ENCODE results near the gene APBB2. TPM values are rescaled to one million over a fixed set of nuclear protein-coding genes. Genes with fewer than 3 reads are reported as not detected.
A peak's percentile ranks its signal among the peaks of the same experiment; 100 is the strongest.

The APBB2 gene
- total and polyA plus RNA-seq, 4 donors, result 82.2 to 104 (median 91.6) TPM

DNA sequence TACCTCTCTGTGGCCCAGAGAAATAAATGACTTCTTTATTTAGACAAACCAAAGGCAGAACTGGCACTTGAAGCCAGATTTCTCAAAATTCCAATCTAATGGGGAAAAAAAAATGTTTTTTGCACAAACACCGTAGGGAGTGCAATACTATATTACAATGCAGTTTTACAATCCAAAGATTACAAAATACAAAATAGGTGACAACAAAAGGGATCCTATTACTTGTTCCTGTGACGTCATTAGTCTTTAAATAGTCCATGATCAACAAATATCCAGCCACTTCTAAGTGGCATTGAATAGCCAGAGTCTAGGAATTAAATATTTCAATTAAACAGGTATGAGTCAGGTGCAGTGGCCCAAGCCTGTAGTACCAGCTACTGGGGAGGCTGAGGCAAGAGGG is 3.0 kb upstream of the APBB2 start:
- no peak for DNase-seq (ENCODE audit: low read depth in 4 of 6, low spot score in 6 of 6)
- Histone ChIP-seq H3K27me3 (ENCODE audit: control insufficient read depth, insufficient read depth, low read length) (no peaks in the 10 kb centered on the region), H3K4me3 (ENCODE audit: low read depth, low read length) (no peak overlapping the region), H3K4me1 (ENCODE audit: control insufficient read depth, insufficient read depth, low read length) (peaks cover 15% of the 10 kb centered on the region), H3K9me3 (ENCODE audit: control insufficient read depth, insufficient read depth, low read length) (no peaks in the 10 kb centered on the region), H3K27ac (ENCODE audit: low read depth, low read length) (no peak overlapping the region), H3K36me3 (ENCODE audit: control insufficient read depth, insufficient read depth, low read length) (no peaks in the 10 kb centered on the region)
- no CpG with 5 or more reads among the region's 2 CpGs for WGBS (ENCODE audit: insufficient coverage)

DNA sequence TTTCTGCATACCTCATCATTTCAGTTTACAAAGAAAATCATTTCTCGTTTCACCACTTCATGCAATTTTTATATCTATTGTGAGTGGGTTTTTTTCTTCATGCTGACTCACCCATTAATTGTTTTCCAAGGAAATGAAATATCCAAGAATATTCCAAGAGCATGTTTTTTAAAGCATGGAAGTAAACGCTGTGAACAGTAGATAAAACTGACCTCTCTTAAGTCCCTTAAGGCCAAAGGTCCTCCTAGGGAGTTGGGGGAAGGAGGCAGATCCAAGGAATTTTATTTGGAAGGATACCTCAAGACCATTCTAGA is 2.6 kb upstream of the APBB2 start:
- no peaks in the 10 kb centered on the region for H3K9me3 ChIP-seq (ENCODE audit: control insufficient read depth, insufficient read depth, low read length)
- peak overlapping the region; percentile 74 for H3K27ac ChIP-seq (ENCODE audit: low read depth, low read length)
- DNase-seq (ENCODE audit: low read depth in 4 of 6, low spot score in 6 of 6), result no peak
- no peaks in the 10 kb centered on the region for H3K36me3 ChIP-seq (ENCODE audit: control insufficient read depth, insufficient read depth, low read length)
- peak overlapping the region; percentile 78 for H3K4me3 ChIP-seq (ENCODE audit: low read depth, low read length)
- H3K27me3 ChIP-seq (ENCODE audit: control insufficient read depth, insufficient read depth, low read length), result no peaks in the 10 kb centered on the region
- H3K4me1 ChIP-seq (ENCODE audit: control insufficient read depth, insufficient read depth, low read length), result peaks cover 15% of the 10 kb centered on the region
- no CpG with 5 or more reads among the region's 2 CpGs for WGBS (ENCODE audit: insufficient coverage)

DNA sequence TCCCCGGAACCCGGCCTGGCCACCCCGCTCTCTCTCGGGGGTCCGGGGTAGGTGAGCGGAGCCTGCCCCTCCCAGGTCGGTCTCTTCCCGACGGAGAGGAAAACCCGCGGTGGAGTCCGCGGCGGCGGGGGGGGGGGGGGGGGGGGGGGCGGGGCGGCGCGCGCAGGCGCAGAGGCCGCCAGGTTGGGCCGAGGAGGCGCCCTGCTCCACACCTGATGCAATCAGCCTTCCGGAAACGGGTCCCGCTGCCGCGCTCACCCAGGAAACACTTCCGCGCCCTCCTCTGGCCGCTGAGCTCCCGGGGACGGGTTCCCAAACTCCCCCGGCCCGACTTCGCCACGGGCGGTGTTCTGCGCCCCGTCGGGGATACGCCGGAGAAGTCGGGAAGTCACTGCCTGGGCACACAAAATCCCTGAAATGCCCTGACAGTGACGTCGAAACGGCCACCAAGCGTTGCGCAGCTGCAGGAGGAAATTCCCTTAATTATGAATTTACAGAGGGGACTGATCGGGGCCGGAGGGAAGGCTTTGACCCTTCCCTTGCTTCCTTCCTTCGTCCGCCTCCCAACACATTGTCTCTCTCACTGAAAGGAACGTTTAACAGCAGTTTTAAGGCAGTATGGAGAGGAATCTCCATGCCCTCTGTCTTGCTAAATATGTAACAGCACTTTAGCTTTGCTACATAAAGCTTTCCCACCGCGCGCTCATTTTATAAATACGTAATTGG is 2.1 kb upstream of the APBB2 start:
- Histone ChIP-seq H3K4me3 (ENCODE audit: low read depth, low read length) (peak overlapping the region; percentile 78), H3K9me3 (ENCODE audit: control insufficient read depth, insufficient read depth, low read length) (no peaks in the 10 kb centered on the region), H3K27me3 (ENCODE audit: control insufficient read depth, insufficient read depth, low read length) (no peaks in the 10 kb centered on the region), H3K27ac (ENCODE audit: low read depth, low read length) (peak overlapping the region; percentile 74), H3K36me3 (ENCODE audit: control insufficient read depth, insufficient read depth, low read length) (no peaks in the 10 kb centered on the region), H3K4me1 (ENCODE audit: control insufficient read depth, insufficient read depth, low read length) (peaks cover 15% of the 10 kb centered on the region)
- 0% methylated on average over 35 of the region's 59 CpGs for WGBS (ENCODE audit: insufficient coverage)
- DNase-seq (ENCODE audit: low read depth in 4 of 6, low spot score in 6 of 6), result peak in 5 of 6 donors; percentile 46 to 94 (median 54)

DNA sequence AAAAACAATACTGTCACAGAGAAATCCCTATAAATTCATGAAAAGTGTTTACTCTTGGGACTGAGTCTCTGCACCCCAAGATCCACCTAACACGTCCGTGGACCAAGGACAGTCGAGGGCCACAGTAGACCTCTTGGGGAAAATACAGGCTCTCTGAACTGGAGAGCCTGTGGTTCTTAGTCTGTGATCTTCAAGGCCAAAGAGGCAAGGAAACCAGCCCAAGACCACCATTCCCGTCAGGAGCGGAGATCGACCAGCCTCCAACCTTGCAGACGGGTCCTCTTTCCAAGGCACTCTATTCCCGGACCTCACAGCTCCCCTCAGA is 1.6 kb upstream of the APBB2 start:
- DNase-seq (ENCODE audit: low read depth in 4 of 6, low spot score in 6 of 6), result no peak
- Histone ChIP-seq H3K27me3 (ENCODE audit: control insufficient read depth, insufficient read depth, low read length) (no peaks in the 10 kb centered on the region), H3K36me3 (ENCODE audit: control insufficient read depth, insufficient read depth, low read length) (no peaks in the 10 kb centered on the region), H3K4me3 (ENCODE audit: low read depth, low read length) (peak overlapping the region; percentile 78), H3K4me1 (ENCODE audit: control insufficient read depth, insufficient read depth, low read length) (peaks cover 15% of the 10 kb centered on the region), H3K9me3 (ENCODE audit: control insufficient read depth, insufficient read depth, low read length) (no peaks in the 10 kb centered on the region), H3K27ac (ENCODE audit: low read depth, low read length) (peak overlapping the region; percentile 49)
- 9% methylated on average over 5 of the region's 8 CpGs for WGBS (ENCODE audit: insufficient coverage)

DNA sequence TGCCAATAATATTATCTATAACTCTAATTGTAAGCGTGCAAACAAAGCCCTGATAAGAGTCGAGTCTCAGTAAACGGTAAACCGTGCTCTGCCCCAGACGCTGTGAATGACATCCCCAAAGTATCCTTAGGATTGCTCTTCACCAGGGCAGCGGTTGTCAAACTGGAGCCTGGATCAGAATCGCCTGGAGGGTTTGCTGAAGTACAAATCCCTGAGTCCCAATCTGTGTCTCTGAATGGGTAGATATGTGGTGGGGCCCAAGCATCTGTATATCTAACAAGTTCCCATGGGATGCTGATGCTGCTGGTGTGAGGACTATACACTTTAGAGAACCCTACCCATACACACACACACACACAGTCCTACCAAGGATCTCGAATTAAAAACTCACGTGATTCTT is 813 bp upstream of the APBB2 start:
- H3K4me1 ChIP-seq (ENCODE audit: control insufficient read depth, insufficient read depth, low read length), result peaks cover 15% of the 10 kb centered on the region
- no peak overlapping the region for H3K4me3 ChIP-seq (ENCODE audit: low read depth, low read length)
- H3K27ac ChIP-seq (ENCODE audit: low read depth, low read length), result no peak overlapping the region
- H3K27me3 ChIP-seq (ENCODE audit: control insufficient read depth, insufficient read depth, low read length), result no peaks in the 10 kb centered on the region
- H3K9me3 ChIP-seq (ENCODE audit: control insufficient read depth, insufficient read depth, low read length), result no peaks in the 10 kb centered on the region
- H3K36me3 ChIP-seq (ENCODE audit: control insufficient read depth, insufficient read depth, low read length), result no peaks in the 10 kb centered on the region
- DNase-seq (ENCODE audit: low read depth in 4 of 6, low spot score in 6 of 6), result peak in 1 of 6 donors; percentile 48
- WGBS (ENCODE audit: insufficient coverage), result 63% methylated on average over 5 of the region's 9 CpGs

DNA sequence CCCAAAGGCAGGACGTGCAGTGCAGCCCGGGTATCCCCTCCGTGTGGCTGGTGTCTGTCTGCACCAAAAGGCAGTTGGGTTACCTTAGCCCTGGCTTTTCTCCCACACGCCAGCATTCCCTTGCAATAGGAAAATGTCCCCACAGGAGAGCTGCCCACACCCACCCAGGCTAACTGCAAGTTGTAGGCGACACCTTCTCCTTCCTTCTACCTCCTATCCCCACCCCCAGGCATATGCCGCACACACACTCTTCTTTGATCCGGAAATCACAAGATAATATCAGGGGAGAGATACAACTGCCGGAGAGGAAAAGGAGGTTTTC is 444 bp upstream of the APBB2 start:
- H3K27ac ChIP-seq (ENCODE audit: low read depth, low read length), result peak overlapping the region; percentile 11
- no peaks in the 10 kb centered on the region for H3K9me3 ChIP-seq (ENCODE audit: control insufficient read depth, insufficient read depth, low read length)
- 13% methylated on average over 4 of the region's 8 CpGs for WGBS (ENCODE audit: insufficient coverage)
- H3K27me3 ChIP-seq (ENCODE audit: control insufficient read depth, insufficient read depth, low read length), result no peaks in the 10 kb centered on the region
- H3K36me3 ChIP-seq (ENCODE audit: control insufficient read depth, insufficient read depth, low read length), result no peaks in the 10 kb centered on the region
- peaks cover 18% of the 10 kb centered on the region for H3K4me1 ChIP-seq (ENCODE audit: control insufficient read depth, insufficient read depth, low read length)
- H3K4me3 ChIP-seq (ENCODE audit: low read depth, low read length), result no peak overlapping the region
- peak in 1 of 6 donors; percentile 36 for DNase-seq (ENCODE audit: low read depth in 4 of 6, low spot score in 6 of 6)

DNA sequence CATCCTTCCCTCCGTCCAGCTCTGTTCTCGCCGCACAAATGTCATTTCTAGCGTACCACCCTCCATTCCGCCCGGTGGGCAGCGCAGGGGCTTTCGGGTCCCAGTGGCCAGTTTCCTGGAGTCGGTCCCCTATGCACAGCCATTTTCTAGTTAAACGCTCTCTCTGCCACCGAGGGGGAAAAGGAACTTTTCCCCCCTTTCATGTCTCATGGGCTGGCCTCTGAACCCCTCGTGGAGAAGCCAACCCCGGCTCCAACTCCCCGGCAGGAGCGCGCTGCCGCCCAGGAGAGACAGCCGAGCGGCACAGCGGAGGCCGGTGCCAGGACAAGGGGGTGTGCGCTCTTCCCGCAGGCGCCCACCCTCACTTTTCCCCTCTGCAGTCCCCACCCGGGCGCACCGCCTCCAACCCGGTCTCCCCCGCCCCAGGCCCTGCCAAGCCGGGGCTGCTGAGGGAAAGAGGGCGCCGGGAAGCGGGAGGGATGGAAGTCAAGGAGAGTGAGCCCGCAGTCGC is 662 bp downstream of the APBB2 start:
- H3K27me3 ChIP-seq (ENCODE audit: control insufficient read depth, insufficient read depth, low read length), result no peaks in the 10 kb centered on the region
- no peaks in the 10 kb centered on the region for H3K36me3 ChIP-seq (ENCODE audit: control insufficient read depth, insufficient read depth, low read length)
- H3K4me3 ChIP-seq (ENCODE audit: low read depth, low read length), result peak overlapping the region; percentile 81
- H3K27ac ChIP-seq (ENCODE audit: low read depth, low read length), result peak overlapping the region; percentile 77
- peaks cover 18% of the 10 kb centered on the region for H3K4me1 ChIP-seq (ENCODE audit: control insufficient read depth, insufficient read depth, low read length)
- H3K9me3 ChIP-seq (ENCODE audit: control insufficient read depth, insufficient read depth, low read length), result no peaks in the 10 kb centered on the region
- WGBS (ENCODE audit: insufficient coverage), result 0% methylated on average over 31 of the region's 35 CpGs
- DNase-seq (ENCODE audit: low read depth in 4 of 6, low spot score in 6 of 6), result peak in 3 of 6 donors; percentile 30 to 76 (median 67)

DNA sequence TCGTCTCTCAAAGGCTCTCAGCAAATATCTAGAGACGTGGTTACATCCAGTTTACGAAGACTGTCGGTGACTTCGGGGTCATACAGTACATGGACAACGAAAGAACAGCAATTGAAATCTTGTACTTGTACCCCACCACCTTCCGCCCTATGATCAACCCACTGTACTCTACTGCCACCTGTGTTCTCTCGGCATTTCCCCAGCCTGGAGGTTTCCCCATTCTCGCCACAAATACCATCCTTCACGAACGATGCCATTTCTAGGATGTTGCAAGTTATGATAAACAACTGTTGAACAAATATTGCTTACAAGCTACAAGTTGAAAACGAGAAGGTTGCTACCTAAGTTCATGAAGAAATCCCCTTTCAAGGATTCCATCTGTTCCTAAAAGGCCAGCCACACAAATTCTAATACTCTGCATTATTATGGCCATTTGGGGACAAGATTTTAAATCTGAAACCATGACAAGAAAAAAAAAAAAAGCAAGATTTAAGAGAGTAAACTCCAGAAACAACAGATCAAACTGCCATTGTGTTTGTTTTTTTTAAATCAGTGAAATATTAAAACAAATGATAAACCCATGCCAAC is 1.6 kb downstream of the APBB2 start:
- peak in 2 of 6 donors; percentile 55 to 70 for DNase-seq (ENCODE audit: low read depth in 4 of 6, low spot score in 6 of 6)
- Histone ChIP-seq H3K36me3 (ENCODE audit: control insufficient read depth, insufficient read depth, low read length) (no peaks in the 10 kb centered on the region), H3K4me3 (ENCODE audit: low read depth, low read length) (peak overlapping the region; percentile 81), H3K27me3 (ENCODE audit: control insufficient read depth, insufficient read depth, low read length) (no peaks in the 10 kb centered on the region), H3K27ac (ENCODE audit: low read depth, low read length) (no peak overlapping the region), H3K4me1 (ENCODE audit: control insufficient read depth, insufficient read depth, low read length) (peaks cover 18% of the 10 kb centered on the region), H3K9me3 (ENCODE audit: control insufficient read depth, insufficient read depth, low read length) (no peaks in the 10 kb centered on the region)
- WGBS (ENCODE audit: insufficient coverage), result 60% methylated on average over 7 of the region's 12 CpGs

DNA sequence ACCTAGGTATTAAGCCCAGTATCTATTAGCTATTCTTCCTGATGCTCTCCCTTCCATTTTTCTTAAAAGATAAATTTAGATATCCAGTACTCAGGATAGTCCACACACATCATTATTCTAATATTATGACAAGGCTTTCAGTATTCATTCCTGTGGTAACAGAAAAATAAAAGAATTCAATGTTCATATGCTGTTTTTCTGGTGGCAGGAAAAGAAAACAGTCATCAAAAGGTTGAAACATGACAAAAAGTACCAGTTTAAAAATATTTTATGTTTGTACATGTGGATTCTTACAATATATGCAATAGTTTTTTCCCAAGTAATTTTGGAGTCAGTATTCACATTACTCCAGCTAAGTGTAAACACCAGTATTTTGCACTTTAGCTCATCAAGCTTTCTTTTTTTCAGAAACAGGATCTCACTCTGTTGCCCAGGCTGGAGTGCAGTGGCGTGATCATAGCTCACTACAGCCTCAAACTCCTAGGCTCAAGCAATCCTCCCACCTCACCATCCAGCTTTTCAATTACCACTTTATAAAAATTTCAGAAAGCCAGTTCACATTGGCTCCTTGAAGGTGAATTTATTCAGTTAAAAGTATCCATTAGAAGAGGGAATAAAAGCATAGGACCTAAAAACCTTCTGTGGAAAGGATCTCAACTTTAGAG is 2.3 kb downstream of the APBB2 start:
- H3K27ac ChIP-seq (ENCODE audit: low read depth, low read length), result no peak overlapping the region
- no peak overlapping the region for H3K4me3 ChIP-seq (ENCODE audit: low read depth, low read length)
- no peaks in the 10 kb centered on the region for H3K36me3 ChIP-seq (ENCODE audit: control insufficient read depth, insufficient read depth, low read length)
- peaks cover 18% of the 10 kb centered on the region for H3K4me1 ChIP-seq (ENCODE audit: control insufficient read depth, insufficient read depth, low read length)
- no peaks in the 10 kb centered on the region for H3K9me3 ChIP-seq (ENCODE audit: control insufficient read depth, insufficient read depth, low read length)
- no peak for DNase-seq (ENCODE audit: low read depth in 4 of 6, low spot score in 6 of 6)
- WGBS (ENCODE audit: insufficient coverage), result 100% methylated on average over 1 of the region's 1 CpG
- H3K27me3 ChIP-seq (ENCODE audit: control insufficient read depth, insufficient read depth, low read length), result no peaks in the 10 kb centered on the region

DNA sequence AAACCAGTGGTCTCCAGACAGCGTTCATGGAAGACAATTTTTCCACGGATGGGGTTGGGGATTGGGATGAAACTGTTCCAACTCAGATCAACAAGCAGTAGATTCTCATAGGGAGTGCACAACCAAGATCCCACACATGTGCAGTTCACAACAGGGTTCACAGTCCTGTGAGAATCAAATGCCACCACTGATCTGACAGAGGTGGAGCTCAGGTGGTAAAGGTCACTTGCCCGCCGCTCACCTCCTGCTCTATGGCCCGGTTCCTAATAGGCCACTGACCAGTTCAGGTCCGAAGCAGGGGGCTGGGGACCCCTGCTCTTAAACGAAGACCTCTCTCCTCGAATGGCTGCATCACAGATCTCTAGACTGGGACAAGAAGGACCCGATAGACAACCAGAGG is 4.4 kb downstream of the APBB2 start:
- no peak for DNase-seq (ENCODE audit: low read depth in 4 of 6, low spot score in 6 of 6)

More for the DNA sequence above, 4.4 kb downstream of the APBB2 start:
- H3K36me3 ChIP-seq (ENCODE audit: control insufficient read depth, insufficient read depth, low read length), result no peaks in the 10 kb centered on the region
- H3K27ac ChIP-seq (ENCODE audit: low read depth, low read length), result no peak overlapping the region
- H3K27me3 ChIP-seq (ENCODE audit: control insufficient read depth, insufficient read depth, low read length), result no peaks in the 10 kb centered on the region
- no peak overlapping the region for H3K4me3 ChIP-seq (ENCODE audit: low read depth, low read length)
- WGBS (ENCODE audit: insufficient coverage), result 91% methylated on average over 7 of the region's 9 CpGs
- no peaks in the 10 kb centered on the region for H3K9me3 ChIP-seq (ENCODE audit: control insufficient read depth, insufficient read depth, low read length)
- peaks cover 7% of the 10 kb centered on the region for H3K4me1 ChIP-seq (ENCODE audit: control insufficient read depth, insufficient read depth, low read length)

All from spinal cord (tissue), 10 donors.